ENCODE results near the gene FOXI1.

GRCh38 chr5:170109059-170110031 lies 3.6 kb downstream of the FOXI1 start:
- TF ChIP-seq CTCF (IDR thresholded peaks at IDR 0.05) (no peak), POLR2A (IDR thresholded peaks at IDR 0.05) (no peak)

Measured in vagina (tissue), 2 donors.